ENCODE results near the gene TRIM17.

DNA sequence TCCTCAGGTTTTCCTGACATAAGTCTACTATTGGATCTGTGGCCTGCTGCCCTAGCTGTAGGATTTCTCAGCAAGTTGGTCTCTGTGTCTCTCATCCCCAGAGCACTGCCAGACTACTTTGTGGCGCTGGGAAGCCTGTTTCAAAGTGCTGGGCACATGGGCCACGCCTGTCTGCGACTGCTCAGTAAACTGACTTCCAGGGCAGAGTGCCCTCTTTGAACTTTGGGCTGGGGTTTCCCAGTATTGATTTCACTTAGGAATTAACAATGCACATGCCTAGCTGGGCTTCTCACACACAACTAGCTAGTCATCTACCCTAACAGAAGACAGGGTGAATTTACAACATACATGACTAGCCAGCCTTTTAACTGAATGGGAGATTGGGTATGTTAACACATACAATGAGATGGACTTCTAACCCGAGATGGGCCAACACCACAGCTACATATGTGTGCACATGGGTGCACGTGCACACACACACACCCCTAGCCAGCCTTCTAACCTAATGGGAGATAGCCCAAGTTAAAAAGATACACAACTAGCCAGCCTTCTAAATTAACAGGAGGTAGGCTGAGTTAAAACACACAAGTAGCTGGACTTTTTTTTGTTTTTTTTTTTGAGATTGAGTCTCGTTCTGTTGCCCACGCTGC is 6.9 kb upstream of the TRIM17 start:
- TF ChIP-seq POLR2A (IDR thresholded peaks at IDR 0.05) = no peak
- TF ChIP-seq POLR2AphosphoS5 (IDR thresholded peaks at IDR 0.05) = no peak

Measured in breast epithelium (tissue), 3 donors.